OCI-LY1 (cell line): ENCODE data around the gene GAK.

Experiments
- H2AFZ ChIP-seq: fragments of 200-600 bp; sonication (generic), shearing (Covaris generic); 2 replicates; pipeline ENCODE4 v1.6.0; 2014; ENCODE audit warnings: antibody characterized with exemption, mild to moderate bottlenecking, low read length
- H3F3A ChIP-seq: fragments of 200-600 bp; sonication (generic), shearing (Covaris generic); 2 replicates; pipeline ENCODE4 v1.6.0; 2014; ENCODE audit warnings: mild to moderate bottlenecking, antibody characterized with exemption, low read length, moderate library complexity; ENCODE audit not compliant: insufficient read depth
- H3K27ac ChIP-seq: fragments of 200-600 bp; sonication (generic); 2 replicates; pipeline ENCODE4 v1.5.1; 2014; ENCODE audit warnings: low read length, mixed run types, mild to moderate bottlenecking, low read depth; ENCODE audit not compliant: poor library complexity, severe bottlenecking
- H3K27me3 ChIP-seq: fragments of 200-600 bp; sonication (generic); 2 replicates; pipeline ENCODE4 v1.6.0; 2014; ENCODE audit warnings: antibody characterized with exemption, mild to moderate bottlenecking, low read length, moderate library complexity; ENCODE audit not compliant: insufficient read depth
- H3K36me3 ChIP-seq: fragments of 200-600 bp; sonication (generic); 2 replicates; pipeline ENCODE4 v1.6.1; 2014; ENCODE audit warnings: mild to moderate bottlenecking, antibody characterized with exemption, low read length, moderate library complexity, mixed read lengths; ENCODE audit not compliant: insufficient read depth
- H3K4me1 ChIP-seq: fragments of 200-600 bp; sonication (generic); 2 replicates; pipeline ENCODE4 v1.5.1; 2014; ENCODE audit warnings: mild to moderate bottlenecking, low read length, moderate library complexity; ENCODE audit not compliant: insufficient read depth, severe bottlenecking
- H3K4me2 ChIP-seq: fragments of 200-600 bp; sonication (generic), shearing (Covaris generic); 2 replicates; pipeline ENCODE4 v1.6.1; 2014; ENCODE audit warnings: low read length
- H3K4me3 ChIP-seq: fragments of 200-600 bp; sonication (generic); 2 replicates; pipeline ENCODE4 v1.5.1; 2014; ENCODE audit warnings: low read length, low read depth, mild to moderate bottlenecking, mixed read lengths; ENCODE audit not compliant: poor library complexity, severe bottlenecking
- H3K79me2 ChIP-seq: fragments of 200-600 bp; shearing (Covaris generic); 2 replicates; pipeline ENCODE4 v1.6.1; 2016; ENCODE audit warnings: mixed run types, low read length, mixed read lengths; ENCODE audit not compliant: insufficient read depth
- H3K9ac ChIP-seq: fragments of 200-600 bp; sonication (generic), shearing (Covaris generic); 2 replicates; pipeline ENCODE4 v1.6.1; 2014; ENCODE audit warnings: mild to moderate bottlenecking, low read length, mixed read lengths
- H3K9me2 ChIP-seq: fragments of 200-600 bp; sonication (generic), shearing (Covaris generic); 2 replicates; pipeline ENCODE4 v1.6.1; 2014; ENCODE audit warnings: low read depth, mild to moderate bottlenecking, low read length, mixed read lengths
- H3K9me3 ChIP-seq: fragments of 200-600 bp; shearing (Covaris generic); 2 replicates; pipeline ENCODE4 v1.6.1; 2014; ENCODE audit warnings: low read length, mixed read lengths
- H4K20me1 ChIP-seq: fragments of 200-600 bp; sonication (generic), shearing (Covaris generic); 2 replicates; pipeline ENCODE4 v1.6.0; 2016; ENCODE audit warnings: mild to moderate bottlenecking, low read length; ENCODE audit not compliant: insufficient read depth
- CTCF ChIP-seq: fragments of 200-600 bp; sonication (generic), shearing (Covaris generic); IDR thresholded peaks from 2 replicates; pipeline ENCODE4 v1.5.1; 2017; ENCODE audit warnings: mild to moderate bottlenecking, antibody characterized with exemption, low read length, moderate library complexity, mixed read lengths
- EZH2 ChIP-seq: fragments of 200-600 bp; sonication (generic), shearing (Covaris generic); IDR thresholded peaks from 2 replicates; pipeline ENCODE4 v1.8.0; 2017; ENCODE audit warnings: borderline replicate concordance, mixed run types, mild to moderate bottlenecking, antibody characterized with exemption, low read length, moderate library complexity, mixed read lengths

The GAK gene

GRCh38 chr4:823761-824460 lies 108.2 kb downstream of the GAK start:
- H3K9me2 ChIP-seq, result no peaks in the 10 kb centered on the region
- no peak overlapping the region for H2AFZ ChIP-seq
- no peak overlapping the region for H3K9ac ChIP-seq
- H3K27ac ChIP-seq, result no peak overlapping the region
- no peaks in the 10 kb centered on the region for H3K36me3 ChIP-seq
- no peaks in the 10 kb centered on the region for H3K27me3 ChIP-seq
- H3K9me3 ChIP-seq, result no peaks in the 10 kb centered on the region
- no peaks in the 10 kb centered on the region for H3K79me2 ChIP-seq
- TF ChIP-seq EZH2, result no peak
- TF ChIP-seq CTCF, result no peak
- no peaks in the 10 kb centered on the region for H3F3A ChIP-seq
- H4K20me1 ChIP-seq, result no peaks in the 10 kb centered on the region
- no peaks in the 10 kb centered on the region for H3K4me1 ChIP-seq
- no peak overlapping the region for H3K4me2 ChIP-seq
- H3K4me3 ChIP-seq, result no peak overlapping the region

DNA sequence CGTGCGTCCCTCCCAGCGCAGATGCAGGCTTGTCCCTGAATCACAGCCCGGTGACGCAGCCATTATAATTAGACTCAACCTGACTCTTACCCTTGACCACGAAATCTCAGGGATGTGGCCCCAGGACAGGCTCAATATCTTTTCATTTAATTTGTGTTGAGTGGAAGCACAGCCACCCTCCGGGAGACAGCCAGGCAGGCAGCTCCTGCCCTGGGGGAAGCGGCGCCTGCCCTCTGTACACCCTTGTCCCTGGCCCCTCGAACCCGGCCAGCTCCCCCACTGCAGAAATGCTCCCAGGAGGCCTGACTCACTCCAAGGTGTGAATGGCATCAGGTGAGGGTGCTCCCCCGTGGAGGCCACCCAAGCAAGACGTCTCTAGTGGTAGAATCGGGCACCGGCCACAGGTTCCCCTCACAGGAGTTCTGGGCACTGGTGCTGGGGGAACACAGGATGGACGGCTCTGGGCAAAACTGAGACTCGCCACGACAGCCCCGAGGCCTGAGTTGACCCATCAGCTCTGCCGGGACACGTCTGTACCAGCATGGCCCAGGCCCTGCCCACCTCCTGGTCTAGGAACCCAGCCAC lies 108.8 kb downstream of the GAK start:
- Histone ChIP-seq H4K20me1 (no peaks in the 10 kb centered on the region), H3K27ac (no peak overlapping the region), H3K79me2 (no peaks in the 10 kb centered on the region), H3K4me3 (no peak overlapping the region), H3K4me2 (no peak overlapping the region), H3K36me3 (no peaks in the 10 kb centered on the region), H3K9me3 (no peaks in the 10 kb centered on the region), H3F3A (no peaks in the 10 kb centered on the region), H3K9ac (no peak overlapping the region), H3K27me3 (no peaks in the 10 kb centered on the region), H2AFZ (no peak overlapping the region), H3K4me1 (no peaks in the 10 kb centered on the region), H3K9me2 (no peaks in the 10 kb centered on the region)
- TF ChIP-seq EZH2, result no peak
- no peak for TF ChIP-seq CTCF

DNA sequence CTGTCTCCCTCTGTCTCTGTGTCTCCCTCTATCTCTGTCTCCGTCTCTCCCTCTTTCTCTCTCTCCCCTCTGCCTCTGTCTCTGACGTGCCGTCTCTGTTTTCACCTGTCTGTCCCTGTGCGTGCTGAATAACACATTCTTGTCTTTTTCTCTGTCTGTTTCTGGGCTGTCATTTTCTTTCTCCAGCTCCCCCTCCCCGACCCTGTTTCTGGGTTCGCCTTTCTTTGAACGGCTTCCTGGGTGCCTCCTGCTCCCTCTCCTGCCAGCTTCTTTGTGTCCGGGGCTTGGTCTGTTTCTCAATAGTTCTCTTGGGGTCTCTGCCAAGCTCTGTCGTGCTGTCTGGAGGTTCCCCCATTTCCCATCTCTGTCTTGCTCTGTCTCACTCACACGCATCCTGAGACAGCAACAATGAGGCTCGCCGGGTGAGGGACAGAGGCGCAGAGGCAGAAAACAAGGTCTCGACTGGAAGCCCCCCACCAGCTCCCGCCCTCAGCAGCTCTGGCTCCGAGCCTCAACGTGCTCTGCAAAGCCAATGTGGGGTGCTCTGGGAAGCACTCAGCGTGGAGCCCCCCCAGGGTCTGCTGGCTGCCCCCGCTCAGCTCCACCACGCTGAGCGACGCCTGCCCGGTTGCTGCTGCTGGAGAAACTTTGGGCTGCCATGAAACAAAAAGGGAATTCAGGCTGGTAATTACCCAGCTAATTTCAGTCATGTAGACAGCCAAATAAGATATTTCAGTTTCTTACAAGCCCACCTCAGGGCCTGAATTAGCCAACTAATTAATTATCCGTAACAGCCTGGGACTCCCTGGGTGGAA lies 109.5 kb downstream of the GAK start:
- no peak overlapping the region for H2AFZ ChIP-seq
- H3K79me2 ChIP-seq, result no peaks in the 10 kb centered on the region
- H3K27ac ChIP-seq, result no peak overlapping the region
- no peak overlapping the region for H3K9ac ChIP-seq
- no peaks in the 10 kb centered on the region for H3K27me3 ChIP-seq
- H4K20me1 ChIP-seq, result no peaks in the 10 kb centered on the region
- H3K4me3 ChIP-seq, result no peak overlapping the region
- H3K36me3 ChIP-seq, result no peaks in the 10 kb centered on the region
- H3F3A ChIP-seq, result no peaks in the 10 kb centered on the region
- no peak for TF ChIP-seq EZH2
- no peak for TF ChIP-seq CTCF
- H3K9me3 ChIP-seq, result no peaks in the 10 kb centered on the region
- H3K9me2 ChIP-seq, result no peaks in the 10 kb centered on the region
- H3K4me1 ChIP-seq, result no peaks in the 10 kb centered on the region
- no peak overlapping the region for H3K4me2 ChIP-seq
